SU-DHL-6 (cell line): ENCODE data around the gene TDRD7.

Experiments
- H2AFZ ChIP-seq: fragments of 200-600 bp; sonication (generic); 2 replicates; pipeline ENCODE4 v1.6.1; 2014; ENCODE audit warnings: low read depth, mild to moderate bottlenecking, moderate library complexity, mixed read lengths, antibody characterized with exemption, low read length; ENCODE audit not compliant: severe bottlenecking
- H3F3A ChIP-seq: fragments of 200-600 bp; shearing (Covaris generic); 2 replicates; pipeline ENCODE4 v1.6.0; 2016; ENCODE audit warnings: antibody characterized with exemption, mild to moderate bottlenecking; ENCODE audit not compliant: insufficient read depth
- H3K27ac ChIP-seq: fragments of 200-600 bp; sonication (generic); 2 replicates; pipeline ENCODE4 v1.5.1; 2016; ENCODE audit warnings: low read depth, mild to moderate bottlenecking, low read length, moderate library complexity, mixed read lengths
- H3K27me3 ChIP-seq: fragments of 200-600 bp; sonication (generic), shearing (Covaris generic); 2 replicates; pipeline ENCODE4 v1.6.0; 2014; ENCODE audit warnings: mild to moderate bottlenecking, low read length
- H3K36me3 ChIP-seq: fragments of 200-600 bp; sonication (generic); 2 replicates; pipeline ENCODE4 v1.6.1; 2014; ENCODE audit warnings: mild to moderate bottlenecking, low read length, mixed read lengths
- H3K4me2 ChIP-seq: fragments of 300-600, 200-600 bp; shearing (Covaris generic), sonication (generic); 2 replicates; pipeline ENCODE4 v1.6.0; 2014; ENCODE audit warnings: low read length, low read depth, mild to moderate bottlenecking; ENCODE audit not compliant: poor library complexity, severe bottlenecking
- H3K4me3 ChIP-seq: fragments of 200-600 bp; sonication (generic); 2 replicates; pipeline ENCODE4 v1.5.1; 2014; ENCODE audit warnings: antibody characterized with exemption, low read length, mild to moderate bottlenecking, mixed read lengths; ENCODE audit not compliant: insufficient read depth, poor library complexity, severe bottlenecking
- H3K79me2 ChIP-seq: fragments of 200-600 bp; sonication (generic); 2 replicates; pipeline ENCODE4 v1.6.1; 2014; ENCODE audit warnings: mild to moderate bottlenecking, low read length, moderate library complexity; ENCODE audit not compliant: insufficient read depth
- H3K9ac ChIP-seq: fragments of 200-600 bp; sonication (generic); 2 replicates; pipeline ENCODE4 v1.7.0; 2014; ENCODE audit warnings: mild to moderate bottlenecking, low read length
- H3K9me2 ChIP-seq: fragments of 200-600 bp; sonication (generic); replicated peaks from 2 replicates; pipeline ENCODE4 v1.6.1; 2014; ENCODE audit warnings: low read length; ENCODE audit not compliant: insufficient read depth
- H3K9me3 ChIP-seq: fragments of 200-600 bp; sonication (generic); 2 replicates; pipeline ENCODE4 v1.6.1; 2014; ENCODE audit warnings: low read length, mixed read lengths; ENCODE audit not compliant: insufficient read depth
- H4K20me1 ChIP-seq: fragments of 200-600 bp; sonication (generic); 2 replicates; pipeline ENCODE4 v1.6.1; 2014; ENCODE audit warnings: low read depth, mild to moderate bottlenecking, antibody characterized with exemption, low read length, moderate library complexity, mixed read lengths
- CTCF ChIP-seq: fragments of 200-600 bp; sonication (generic); IDR thresholded peaks from one replicate; pipeline ENCODE4 v1.5.1; 2017; ENCODE audit warnings: antibody characterized with exemption, mild to moderate bottlenecking, low read length, moderate library complexity; ENCODE audit not compliant: insufficient read depth, poor library complexity, severe bottlenecking
- EZH2phosphoT487 ChIP-seq: fragments of 200-600 bp; sonication (generic), shearing (Covaris generic); conservative IDR thresholded peaks from 2 replicates; pipeline ENCODE4 v1.6.1; 2018; ENCODE audit warnings: mild to moderate bottlenecking, antibody characterized with exemption, low read length, moderate library complexity, mixed read lengths

Gene TDRD7

GRCh38 chr9:97528529-97529230, 116.8 kb downstream of the TDRD7 start:
- no peaks in the 10 kb centered on the region for H4K20me1 ChIP-seq
- H3F3A ChIP-seq: no peaks in the 10 kb centered on the region
- H3K36me3 ChIP-seq: no peaks in the 10 kb centered on the region
- H3K9me3 ChIP-seq: no peaks in the 10 kb centered on the region
- H3K27me3 ChIP-seq: no peaks in the 10 kb centered on the region
- H3K9ac ChIP-seq: no peak overlapping the region
- H3K9me2 ChIP-seq: no peaks in the 10 kb centered on the region
- no peak overlapping the region for H2AFZ ChIP-seq
- no peak for TF ChIP-seq EZH2phosphoT487
- TF ChIP-seq CTCF: no peak
- H3K4me3 ChIP-seq: no peak overlapping the region
- H3K27ac ChIP-seq: no peak overlapping the region
- no peaks in the 10 kb centered on the region for H3K79me2 ChIP-seq
- no peak overlapping the region for H3K4me2 ChIP-seq

GRCh38 chr9:97529363-97530076, 117.6 kb downstream of the TDRD7 start:
- Histone ChIP-seq H3K4me3 (no peak overlapping the region), H3F3A (no peaks in the 10 kb centered on the region), H3K36me3 (no peaks in the 10 kb centered on the region), H3K27me3 (no peaks in the 10 kb centered on the region), H3K79me2 (no peaks in the 10 kb centered on the region), H3K9me3 (no peaks in the 10 kb centered on the region), H3K9me2 (no peaks in the 10 kb centered on the region), H3K4me2 (no peak overlapping the region), H3K27ac (no peak overlapping the region), H2AFZ (no peak overlapping the region), H3K9ac (no peak overlapping the region), H4K20me1 (no peaks in the 10 kb centered on the region)
- no peak for TF ChIP-seq CTCF
- no peak for TF ChIP-seq EZH2phosphoT487

- no peak overlapping the region for H2AFZ ChIP-seq
- H3K79me2 ChIP-seq: no peaks in the 10 kb centered on the region
- no peak overlapping the region for H3K4me2 ChIP-seq
- no peak for TF ChIP-seq CTCF
- no peak for TF ChIP-seq EZH2phosphoT487
- H3K27ac ChIP-seq: no peak overlapping the region
- H3K9me2 ChIP-seq: no peaks in the 10 kb centered on the region
- H3K4me3 ChIP-seq: no peak overlapping the region
- H4K20me1 ChIP-seq: no peaks in the 10 kb centered on the region
- H3K36me3 ChIP-seq: no peaks in the 10 kb centered on the region
- H3K9me3 ChIP-seq: no peaks in the 10 kb centered on the region
- H3K9ac ChIP-seq: no peak overlapping the region
- no peaks in the 10 kb centered on the region for H3K27me3 ChIP-seq
- no peaks in the 10 kb centered on the region for H3F3A ChIP-seq
Observed at GRCh38 chr9:97531888-97532376, 120.0 kb downstream of the TDRD7 start.
